ENCODE measurements around the gene CYP21A2.

The CYP21A2 gene

GRCh38 chr6:32076321-32076809 lies 38.1 kb downstream of the CYP21A2 start:
- TF ChIP-seq POLR2AphosphoS5 (IDR thresholded peaks at IDR 0.05; ENCODE audit: low read depth, low read length): no peak
- no peak for TF ChIP-seq TAF1 (IDR thresholded peaks at IDR 0.05; ENCODE audit: borderline replicate concordance, low read depth, low read length)
- TF ChIP-seq POLR2A (IDR thresholded peaks at IDR 0.05; ENCODE audit: low read depth, low read length): no peak
- FAIRE-seq: no peak
- DNase-seq (ENCODE audit: insufficient read length): no peak

GRCh38 chr6:32079566-32080290 lies 41.5 kb downstream of the CYP21A2 start:
- DNase-seq (ENCODE audit: insufficient read length) (no peak), FAIRE-seq (no peak)

DNA sequence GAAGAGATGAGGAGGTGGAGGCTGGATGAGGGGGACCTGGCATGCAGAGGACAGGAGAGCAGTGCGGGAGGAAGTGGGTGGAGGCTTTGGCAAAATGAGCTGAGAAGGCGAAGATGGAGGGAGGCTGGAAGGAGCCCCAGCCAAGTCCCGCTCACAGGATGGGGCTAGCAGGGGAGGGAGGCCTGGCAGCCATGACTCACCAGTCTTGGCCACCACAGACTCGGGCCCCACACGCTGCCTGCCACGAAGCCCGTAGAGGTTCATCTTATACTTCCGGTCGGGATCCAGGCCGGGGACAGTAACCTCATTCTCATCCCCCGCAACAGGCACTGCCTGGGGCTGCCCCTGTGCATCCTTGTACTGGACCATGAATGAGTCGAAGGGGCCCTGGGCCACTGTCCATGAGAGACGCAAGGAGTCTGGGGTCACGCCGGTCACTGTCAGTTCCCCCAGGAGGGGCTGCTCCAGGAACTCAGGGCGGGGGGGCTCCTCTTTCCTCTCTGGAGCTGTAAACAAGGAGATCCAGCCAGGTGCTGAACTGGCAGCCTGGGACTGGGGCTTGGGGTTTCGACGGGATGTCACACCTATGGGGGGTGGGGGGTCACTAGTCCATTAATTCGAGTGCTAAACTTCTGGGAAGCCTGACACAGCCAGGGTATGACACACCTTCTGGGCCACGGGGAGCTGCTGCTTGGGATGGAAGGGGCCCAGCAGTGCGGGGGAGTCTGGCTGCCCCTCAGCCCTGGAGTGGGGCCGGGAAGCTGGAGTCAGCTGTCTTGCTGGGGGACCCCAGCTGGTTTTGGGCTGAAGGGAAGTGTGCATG lies 43.2 kb downstream of the CYP21A2 start:
- DNase-seq (ENCODE audit: insufficient read length): no peak
- no peak for TF ChIP-seq TAF1 (IDR thresholded peaks at IDR 0.05; ENCODE audit: borderline replicate concordance, low read depth, low read length)
- no peak for TF ChIP-seq POLR2A (IDR thresholded peaks at IDR 0.05; ENCODE audit: low read depth, low read length)
- no peak for TF ChIP-seq POLR2AphosphoS5 (IDR thresholded peaks at IDR 0.05; ENCODE audit: low read depth, low read length)
- FAIRE-seq: no peak

More at GRCh38 chr6:32079566-32080290, 41.5 kb downstream of the CYP21A2 start:
- TF ChIP-seq POLR2A (IDR thresholded peaks at IDR 0.05; ENCODE audit: low read depth, low read length) (no peak), TAF1 (IDR thresholded peaks at IDR 0.05; ENCODE audit: borderline replicate concordance, low read depth, low read length) (no peak)

DNA sequence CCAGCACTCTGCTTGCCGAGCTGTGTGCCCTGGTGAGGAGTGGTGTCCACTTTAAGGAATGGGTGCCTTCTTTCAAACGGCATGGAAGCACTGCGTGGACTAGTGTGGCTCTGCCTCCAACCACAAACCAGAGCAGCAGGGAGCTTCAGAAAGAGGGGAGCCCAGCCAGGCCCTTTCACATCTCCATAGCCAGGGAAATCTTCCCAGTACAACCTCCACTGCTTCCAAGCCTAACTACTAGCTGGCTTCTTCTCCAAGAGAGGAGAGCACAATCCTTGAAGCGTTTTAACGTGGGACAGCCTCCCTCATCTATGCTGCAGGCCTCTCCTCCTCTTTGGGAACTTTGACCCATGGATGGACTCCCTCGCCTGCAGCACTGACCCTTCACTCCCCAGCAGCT lies 44.3 kb downstream of the CYP21A2 start:
- TF ChIP-seq TAF1 (IDR thresholded peaks at IDR 0.05; ENCODE audit: borderline replicate concordance, low read depth, low read length) (no peak), POLR2A (IDR thresholded peaks at IDR 0.05; ENCODE audit: low read depth, low read length) (no peak), POLR2AphosphoS5 (IDR thresholded peaks at IDR 0.05; ENCODE audit: low read depth, low read length) (no peak)
- FAIRE-seq: no peak
- DNase-seq (ENCODE audit: insufficient read length): no peak

- FAIRE-seq: no peak
- TF ChIP-seq POLR2AphosphoS5 (IDR thresholded peaks at IDR 0.05; ENCODE audit: low read depth, low read length): no peak
- no peak for TF ChIP-seq TAF1 (IDR thresholded peaks at IDR 0.05; ENCODE audit: borderline replicate concordance, low read depth, low read length)
- no peak for TF ChIP-seq POLR2A (IDR thresholded peaks at IDR 0.05; ENCODE audit: low read depth, low read length)
- no peak for DNase-seq (ENCODE audit: insufficient read length)
These were observed 44.7 kb downstream of the CYP21A2 start for GRCh38 chr6:32082935-32083334.

GRCh38 chr6:32083812-32084768 lies 45.9 kb downstream of the CYP21A2 start:
- TF ChIP-seq POLR2A (IDR thresholded peaks at IDR 0.05; ENCODE audit: low read depth, low read length) (no peak), POLR2AphosphoS5 (IDR thresholded peaks at IDR 0.05; ENCODE audit: low read depth, low read length) (no peak), TAF1 (IDR thresholded peaks at IDR 0.05; ENCODE audit: borderline replicate concordance, low read depth, low read length) (no peak)

GRCh38 chr6:32084780-32085179 lies 46.6 kb downstream of the CYP21A2 start:
- no peak for FAIRE-seq
- TF ChIP-seq TAF1 (IDR thresholded peaks at IDR 0.05; ENCODE audit: borderline replicate concordance, low read depth, low read length): no peak
- no peak for TF ChIP-seq POLR2AphosphoS5 (IDR thresholded peaks at IDR 0.05; ENCODE audit: low read depth, low read length)
- TF ChIP-seq POLR2A (IDR thresholded peaks at IDR 0.05; ENCODE audit: low read depth, low read length): no peak
- DNase-seq (ENCODE audit: insufficient read length): no peak

More at GRCh38 chr6:32083812-32084768, 45.9 kb downstream of the CYP21A2 start:
- DNase-seq (ENCODE audit: insufficient read length): no peak
- no peak for FAIRE-seq

DNA sequence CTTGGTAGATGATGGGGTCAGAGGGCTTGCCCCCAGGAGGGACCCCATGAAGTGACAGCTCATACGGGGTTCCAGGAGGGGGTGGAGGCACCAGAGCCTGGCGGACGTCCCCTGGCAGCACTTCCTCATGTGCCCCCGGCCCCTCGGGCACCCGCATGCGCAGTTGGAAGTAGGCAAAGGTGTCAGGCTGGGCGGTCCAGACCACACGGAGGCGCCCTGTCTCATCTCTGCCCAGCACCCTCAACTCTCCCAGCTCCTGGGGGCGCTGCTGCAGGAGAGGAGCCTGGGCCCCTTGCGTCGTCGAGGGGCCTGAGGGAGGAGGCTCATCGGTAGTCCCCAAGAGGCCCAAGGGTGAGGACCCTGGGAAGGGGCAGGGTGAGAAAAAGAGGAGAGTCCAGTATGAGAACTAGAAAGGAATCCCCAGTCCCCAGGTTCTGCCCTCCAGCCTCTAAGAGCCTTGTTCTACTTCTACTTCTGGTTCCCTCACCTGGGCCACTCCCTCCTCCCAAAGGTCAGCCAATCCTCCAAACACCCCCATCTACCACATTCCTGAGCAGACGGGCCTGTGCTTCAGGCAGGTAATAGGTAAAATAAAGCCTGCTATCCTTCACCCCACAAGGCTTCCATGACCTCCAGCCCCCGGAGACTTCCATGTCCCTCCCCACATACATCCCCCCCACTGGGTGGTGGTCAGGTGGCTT lies 47.7 kb downstream of the CYP21A2 start:
- FAIRE-seq (no peak), DNase-seq (ENCODE audit: insufficient read length) (no peak)
- TF ChIP-seq POLR2AphosphoS5 (IDR thresholded peaks at IDR 0.05; ENCODE audit: low read depth, low read length) (no peak), TAF1 (IDR thresholded peaks at IDR 0.05; ENCODE audit: borderline replicate concordance, low read depth, low read length) (no peak), POLR2A (IDR thresholded peaks at IDR 0.05; ENCODE audit: low read depth, low read length) (no peak)

DNA sequence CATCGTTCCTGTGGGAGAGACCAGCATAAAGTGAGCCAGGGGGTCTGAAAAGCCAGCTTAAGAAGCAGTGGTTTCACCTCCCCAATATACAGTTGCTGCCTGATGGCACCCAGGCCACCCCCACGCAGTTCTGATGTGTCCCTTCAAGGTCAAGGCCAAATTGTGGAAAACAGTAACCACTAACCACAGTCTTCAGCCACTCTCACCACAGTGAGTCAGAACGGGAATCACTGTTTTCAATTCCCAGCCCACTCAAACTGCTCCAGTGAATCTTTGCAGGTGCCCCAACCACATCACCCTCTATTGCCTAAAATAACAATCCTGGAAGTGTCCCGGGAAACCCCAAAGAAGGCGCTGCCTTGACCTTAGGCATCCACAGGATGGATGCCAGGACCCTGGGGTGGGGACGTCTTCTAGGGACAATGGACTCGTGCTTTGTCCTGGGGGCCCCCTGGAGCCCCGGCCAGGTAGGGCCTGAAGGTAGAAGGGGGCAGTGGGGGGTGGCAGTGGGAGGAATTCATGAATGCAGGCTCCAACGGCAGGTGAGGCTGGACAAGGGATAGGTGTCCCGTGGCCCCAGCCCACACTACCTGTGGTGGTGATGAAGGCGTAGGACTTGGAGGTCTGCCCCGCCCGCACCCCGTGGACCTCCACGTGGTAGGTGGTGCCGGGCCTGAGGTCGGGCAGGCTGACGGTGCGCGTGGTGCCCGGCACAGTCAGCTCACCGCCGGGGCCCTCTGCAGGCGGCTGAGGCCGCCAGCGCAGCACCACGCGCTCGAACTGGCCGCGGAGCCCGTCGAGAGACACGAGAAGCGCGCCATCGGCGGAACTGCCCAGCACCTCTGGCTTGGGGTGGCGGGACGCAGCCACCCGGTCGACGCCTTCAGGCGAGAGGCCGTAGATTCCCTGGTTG lies 48.7 kb downstream of the CYP21A2 start:
- DNase-seq (ENCODE audit: insufficient read length) (peak; percentile 69), FAIRE-seq (no peak)

More for the DNA sequence above, 48.7 kb downstream of the CYP21A2 start:
- TF ChIP-seq POLR2AphosphoS5 (IDR thresholded peaks at IDR 0.05; ENCODE audit: low read depth, low read length) (peak; percentile 49; the same call in 1 of the 2 replicates), POLR2A (IDR thresholded peaks at IDR 0.05; ENCODE audit: low read depth, low read length) (no peak), TAF1 (IDR thresholded peaks at IDR 0.05; ENCODE audit: borderline replicate concordance, low read depth, low read length) (no peak)

All from GM12892 (cell line).